ENCODE measurements around the gene POC1B.

DNA sequence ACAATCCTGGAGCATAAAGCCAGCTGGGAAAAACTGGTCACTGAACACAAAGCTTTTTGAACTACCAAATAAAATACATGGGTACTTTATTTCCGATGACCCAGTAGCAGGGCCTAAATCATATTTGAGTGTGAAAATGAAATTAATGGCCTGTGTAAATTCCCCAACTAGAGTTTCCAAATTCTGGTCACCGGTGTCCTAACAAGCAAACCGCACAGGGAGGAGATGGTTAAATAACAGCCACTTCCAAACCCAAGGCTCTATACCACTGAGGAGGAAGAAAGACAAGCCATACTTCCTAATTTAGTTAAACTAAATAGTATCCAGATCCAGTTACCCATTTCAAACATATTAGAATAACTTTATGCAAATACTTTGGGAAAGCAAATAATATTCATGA lies 133.5 kb downstream of the POC1B start:
- TF ChIP-seq, protein P1, sequence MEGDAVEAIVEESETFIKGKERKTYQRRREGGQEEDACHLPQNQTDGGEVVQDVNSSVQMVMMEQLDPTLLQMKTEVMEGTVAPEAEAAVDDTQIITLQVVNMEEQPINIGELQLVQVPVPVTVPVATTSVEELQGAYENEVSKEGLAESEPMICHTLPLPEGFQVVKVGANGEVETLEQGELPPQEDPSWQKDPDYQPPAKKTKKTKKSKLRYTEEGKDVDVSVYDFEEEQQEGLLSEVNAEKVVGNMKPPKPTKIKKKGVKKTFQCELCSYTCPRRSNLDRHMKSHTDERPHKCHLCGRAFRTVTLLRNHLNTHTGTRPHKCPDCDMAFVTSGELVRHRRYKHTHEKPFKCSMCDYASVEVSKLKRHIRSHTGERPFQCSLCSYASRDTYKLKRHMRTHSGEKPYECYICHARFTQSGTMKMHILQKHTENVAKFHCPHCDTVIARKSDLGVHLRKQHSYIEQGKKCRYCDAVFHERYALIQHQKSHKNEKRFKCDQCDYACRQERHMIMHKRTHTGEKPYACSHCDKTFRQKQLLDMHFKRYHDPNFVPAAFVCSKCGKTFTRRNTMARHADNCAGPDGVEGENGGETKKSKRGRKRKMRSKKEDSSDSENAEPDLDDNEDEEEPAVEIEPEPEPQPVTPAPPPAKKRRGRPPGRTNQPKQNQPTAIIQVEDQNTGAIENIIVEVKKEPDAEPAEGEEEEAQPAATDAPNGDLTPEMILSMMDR (IDR thresholded peaks at IDR 0.05; ENCODE audit: low read length), result no peak
- TF ChIP-seq EZH2 (IDR thresholded peaks at IDR 0.05; ENCODE audit: borderline replicate concordance, low read length), result no peak

Measured in OCI-LY1 (cell line).